Glomerular endothelial cell (primary cell): Measurements from ENCODE around the gene CPNE6. TPM values are rescaled to one million over a fixed set of nuclear protein-coding genes. Genes with fewer than 3 reads are reported as not detected.
"Not testable (repeated sequence)": the region's sequence is repeated elsewhere in the genome, so short reads cannot be mapped to it uniquely, and the experiment has no call there.

ENCODE experiments used
- DNase-seq: peaks from one replicate; pipeline ENCODE4 v3.0.0-alpha.2; 2011; ENCODE audit warnings: low read depth, low spot score; ENCODE audit errors: extremely low read depth
- total RNA-seq: library from RNA; depleted of rRNA; stranded (reverse); fragments of >200 nt; gene quantifications from 2 replicates; pipeline ENCODE4 v1.2.3, GENCODE V29; 2015

The CPNE6 gene
- total RNA-seq = not detected in 2 replicates

DNA sequence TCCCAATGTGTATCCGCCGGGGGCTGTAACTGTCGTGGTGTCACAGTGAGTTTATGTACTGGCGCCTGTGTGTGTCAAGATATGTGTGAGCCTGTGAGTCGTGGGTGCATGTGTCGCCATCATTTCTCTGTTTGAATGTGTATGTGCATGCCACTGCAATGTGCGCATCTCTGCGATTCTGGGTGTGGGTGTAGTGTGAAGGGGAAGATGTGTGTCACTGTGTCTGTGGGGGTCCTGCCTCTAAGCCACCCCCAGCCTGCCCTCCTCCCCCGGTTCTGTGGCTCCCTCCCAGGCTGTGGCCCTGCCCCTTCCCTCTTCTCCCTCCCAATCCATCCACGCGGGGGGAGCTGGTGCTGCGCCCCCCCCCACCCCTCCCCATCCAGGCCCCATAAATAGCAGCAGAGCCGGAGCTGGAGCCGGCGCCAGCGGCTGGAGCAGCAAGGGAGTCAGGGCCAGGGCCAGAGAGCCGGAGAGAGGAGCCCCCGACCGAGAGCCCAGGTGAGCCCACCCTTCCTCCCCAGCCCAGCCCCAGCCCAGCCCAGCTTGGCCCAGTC, at the start of gene CPNE6:
CPNE6 (plus strand) TSS at position 419 of the 554 bp plus-strand sequence. CDS start 1,375 bp downstream, outside the sequence.
- DNase-seq = no peak

DNA sequence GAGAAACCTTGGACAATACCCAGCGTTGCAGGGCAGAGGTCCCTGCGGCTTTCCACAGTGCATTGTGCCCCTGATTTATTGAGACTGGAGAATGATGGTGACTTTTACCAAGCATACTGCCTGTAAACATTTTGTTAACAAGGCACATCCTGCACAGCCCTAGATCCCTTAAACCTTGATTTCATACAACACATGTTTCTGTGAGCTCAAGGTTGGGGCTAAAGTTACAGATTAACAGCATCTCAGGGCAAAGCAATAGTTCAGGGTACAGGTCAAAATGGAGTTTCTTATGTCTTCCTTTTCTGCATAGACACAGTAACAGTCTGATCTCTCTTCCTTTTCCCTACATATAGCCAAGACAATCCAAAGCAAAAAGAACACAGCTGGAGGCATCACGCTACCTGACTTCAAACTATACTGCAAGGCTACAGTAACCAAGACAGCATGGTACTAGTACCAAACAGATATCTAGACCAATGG, 46.4 kb upstream of the CPNE6 start:
- not testable (repeated sequence) for DNase-seq

DNA sequence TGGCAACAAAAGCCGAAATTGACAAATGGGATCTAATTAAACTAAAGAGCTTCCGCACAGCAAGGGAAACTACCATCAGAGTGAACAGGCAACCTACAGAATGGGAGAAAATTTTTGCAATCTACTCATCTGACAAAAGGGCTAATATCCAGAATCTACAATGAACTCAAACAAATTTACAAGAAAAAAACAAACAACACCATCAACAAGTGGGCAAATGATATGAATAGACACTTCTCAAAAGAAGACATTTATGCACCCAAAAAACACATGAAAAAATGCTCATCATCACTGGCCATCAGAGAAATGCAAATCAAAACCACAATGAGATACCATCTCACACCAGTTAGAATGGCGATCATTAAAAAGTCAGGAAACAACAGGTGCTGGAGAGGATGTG, 41.7 kb upstream of the CPNE6 start:
- not testable (repeated sequence) for DNase-seq

GRCh38 chr14:24031331-24031730, 40.0 kb upstream of the CPNE6 start:
- not testable (repeated sequence) for DNase-seq

DNA sequence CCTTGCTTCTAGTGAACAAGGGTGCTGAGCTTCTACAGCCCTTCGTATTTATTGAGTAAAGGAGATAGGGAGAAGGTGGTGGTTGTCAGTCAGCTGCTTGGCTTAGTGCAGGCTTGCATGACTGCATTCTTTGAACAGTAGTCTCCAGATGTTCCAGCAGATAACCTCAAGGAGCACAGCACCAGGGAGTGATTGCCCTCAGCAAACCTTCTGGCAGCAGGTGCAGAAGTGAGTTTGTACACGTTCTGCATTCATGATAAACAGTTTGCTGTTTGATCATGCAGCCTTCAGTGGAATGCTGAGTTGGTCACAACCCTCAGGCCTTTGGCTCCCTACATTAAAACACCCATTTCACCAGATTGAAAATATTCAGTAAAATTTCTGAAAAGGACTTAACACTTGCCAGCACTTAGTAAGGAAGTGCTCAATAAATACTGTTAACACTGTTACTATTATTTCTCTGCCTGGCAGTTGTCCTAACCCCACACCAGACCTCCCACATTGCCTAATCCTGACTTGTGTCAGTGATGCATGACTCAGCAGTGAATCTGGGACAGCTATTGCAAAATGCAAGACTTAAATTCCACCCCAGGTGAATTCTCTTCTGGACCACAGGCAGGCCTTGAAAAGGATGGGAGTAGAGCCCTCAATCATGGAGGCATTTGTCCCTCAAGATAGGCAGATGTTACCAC, 38.5 kb upstream of the CPNE6 start:
- DNase-seq = no peak

DNA sequence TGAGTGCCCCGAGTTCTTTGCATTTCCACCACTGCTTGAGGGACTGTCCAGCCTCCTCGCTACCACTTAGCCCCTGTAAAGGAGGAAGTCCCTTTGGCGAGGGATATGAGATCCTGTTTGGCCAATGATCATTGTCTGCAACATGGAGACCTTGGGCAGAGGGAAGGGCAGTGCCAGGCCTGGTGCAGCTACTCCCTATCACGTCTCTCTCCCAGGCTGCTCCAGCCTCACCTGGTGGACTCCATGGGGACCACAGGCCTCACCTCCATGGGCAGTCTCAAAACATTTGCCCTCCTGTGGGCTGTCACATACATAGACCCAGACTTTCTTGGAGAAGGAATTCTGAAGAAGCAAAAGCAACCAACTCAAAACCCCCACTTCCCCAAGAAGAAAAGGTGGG, 35.6 kb upstream of the CPNE6 start:
- DNase-seq = not testable (repeated sequence)

DNA sequence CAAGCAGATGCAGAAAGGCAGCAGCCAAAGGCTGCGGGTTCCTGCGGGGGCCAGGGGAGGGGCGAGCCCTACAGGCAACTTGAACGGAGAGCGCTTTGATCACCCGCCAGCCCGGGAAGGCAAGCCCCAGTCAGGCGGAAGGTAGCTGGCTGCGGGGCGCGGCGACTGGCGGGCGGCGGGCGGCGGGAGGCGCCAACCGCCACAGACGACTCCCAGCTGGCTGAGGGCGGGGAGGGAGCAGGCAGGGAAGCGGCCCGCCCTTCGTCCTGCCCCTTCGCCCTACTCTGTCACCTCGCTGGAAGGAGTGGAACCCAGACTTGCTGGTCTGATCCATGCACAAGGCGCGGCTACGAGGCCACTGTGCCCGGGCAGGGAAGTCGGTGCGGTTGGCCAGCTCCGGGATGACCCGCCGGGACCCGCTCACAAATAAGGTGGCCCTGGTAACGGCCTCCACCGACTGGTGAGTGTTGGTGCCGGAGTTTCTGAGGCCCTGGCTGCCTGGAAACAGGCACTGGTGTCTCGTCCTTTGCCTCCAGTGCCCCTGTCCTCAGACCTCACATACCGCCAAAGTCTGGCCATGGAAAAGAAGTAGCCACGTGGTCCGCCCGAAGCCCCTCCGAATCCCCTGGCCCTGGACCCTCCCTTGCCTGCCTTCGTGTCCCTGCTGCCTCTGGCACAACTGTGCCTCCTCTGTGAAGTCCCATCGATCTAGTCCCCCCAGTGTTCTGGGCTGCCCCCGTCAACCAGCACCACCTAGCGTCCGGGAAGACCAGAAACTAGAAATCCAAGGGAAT, 35.0 kb upstream of the CPNE6 start:
- DNase-seq = no peak

- not testable (repeated sequence) for DNase-seq
Measured at GRCh38 chr14:24036963-24037657, 34.3 kb upstream of the CPNE6 start.

DNA sequence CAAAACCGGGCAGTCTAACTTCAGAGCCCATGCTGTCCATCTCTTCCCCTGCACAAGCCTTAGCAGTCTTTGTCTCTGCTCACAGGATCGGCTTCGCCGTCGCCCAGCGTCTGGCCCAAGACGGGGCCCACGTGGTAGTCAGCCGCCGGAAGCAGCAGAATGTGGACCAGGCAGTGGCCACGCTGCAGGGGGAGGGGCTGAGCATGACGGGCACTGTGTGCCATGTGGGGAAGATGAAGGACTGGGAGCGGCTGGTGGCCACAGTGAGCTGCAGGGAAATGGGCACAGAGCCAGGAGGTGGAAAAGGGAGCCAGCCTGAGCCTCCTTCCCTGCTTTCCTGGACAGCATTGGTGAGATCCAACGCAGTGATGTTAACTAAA, 33.7 kb upstream of the CPNE6 start:
- no peak for DNase-seq

DNA sequence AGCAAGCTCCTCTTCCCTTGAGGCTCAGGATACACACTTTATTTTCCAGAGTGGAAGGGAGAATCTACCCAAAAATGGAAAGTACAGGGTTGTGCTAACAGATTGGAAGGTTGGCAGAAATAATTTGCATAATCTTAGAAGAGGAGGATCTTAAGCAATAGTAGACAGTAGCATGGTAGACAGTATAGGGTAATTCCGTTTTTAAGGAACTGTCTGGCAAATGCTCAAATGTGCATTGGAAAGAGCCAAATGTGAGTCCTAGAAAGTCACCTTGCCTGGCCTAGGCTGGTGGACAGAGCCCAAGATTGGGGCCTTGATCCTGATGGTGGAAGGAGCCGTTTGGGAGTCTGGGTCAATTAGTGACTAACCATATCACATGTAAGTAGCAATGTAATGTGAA, 32.7 kb upstream of the CPNE6 start:
- DNase-seq = no peak

DNA sequence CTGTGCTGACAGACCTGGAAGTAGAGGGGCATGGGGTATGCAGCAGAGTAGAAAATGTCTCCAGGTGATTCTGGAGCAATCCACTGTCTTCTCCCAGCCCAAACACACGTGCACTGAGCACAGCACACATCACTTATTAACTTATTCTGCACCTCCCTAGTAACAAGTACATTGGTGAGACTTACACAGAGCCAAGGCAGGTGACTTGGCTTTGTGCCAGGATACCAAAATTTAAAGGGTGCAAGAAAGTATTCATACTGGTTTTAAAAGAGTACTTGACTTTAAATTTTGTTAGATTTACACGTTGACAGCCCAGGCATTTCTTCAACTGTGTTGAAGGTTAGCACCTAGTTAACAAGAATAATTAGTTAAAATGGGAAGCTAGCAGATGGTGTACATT, 30.7 kb upstream of the CPNE6 start:
- DNase-seq = no peak

GRCh38 chr14:24042746-24043145, 28.6 kb upstream of the CPNE6 start:
- DNase-seq = no peak

DNA sequence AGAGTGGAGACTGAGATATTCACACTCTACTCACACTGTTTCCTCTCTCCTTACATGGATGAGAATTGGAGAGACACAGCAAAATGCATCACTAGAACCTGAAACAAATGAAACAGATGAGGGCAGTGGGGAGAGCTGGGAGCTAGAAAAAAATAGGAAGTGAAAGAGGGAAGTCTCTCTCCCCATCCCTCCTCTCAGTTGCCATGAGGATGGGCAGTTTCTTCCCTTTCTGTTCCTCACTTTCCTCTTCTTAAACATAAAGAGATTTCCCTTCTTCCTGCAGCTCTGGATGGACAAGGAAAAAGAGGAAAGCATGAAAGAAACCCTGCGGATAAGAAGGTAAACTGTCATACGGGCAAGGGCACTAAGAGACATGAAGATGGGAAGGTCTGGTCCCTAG, 22.4 kb upstream of the CPNE6 start:
- DNase-seq = not testable (repeated sequence)

- not testable (repeated sequence) for DNase-seq
Measured at GRCh38 chr14:24050753-24051152, 20.6 kb upstream of the CPNE6 start.

- no peak for DNase-seq
Measured at GRCh38 chr14:24051176-24051788, 20.1 kb upstream of the CPNE6 start.

DNA sequence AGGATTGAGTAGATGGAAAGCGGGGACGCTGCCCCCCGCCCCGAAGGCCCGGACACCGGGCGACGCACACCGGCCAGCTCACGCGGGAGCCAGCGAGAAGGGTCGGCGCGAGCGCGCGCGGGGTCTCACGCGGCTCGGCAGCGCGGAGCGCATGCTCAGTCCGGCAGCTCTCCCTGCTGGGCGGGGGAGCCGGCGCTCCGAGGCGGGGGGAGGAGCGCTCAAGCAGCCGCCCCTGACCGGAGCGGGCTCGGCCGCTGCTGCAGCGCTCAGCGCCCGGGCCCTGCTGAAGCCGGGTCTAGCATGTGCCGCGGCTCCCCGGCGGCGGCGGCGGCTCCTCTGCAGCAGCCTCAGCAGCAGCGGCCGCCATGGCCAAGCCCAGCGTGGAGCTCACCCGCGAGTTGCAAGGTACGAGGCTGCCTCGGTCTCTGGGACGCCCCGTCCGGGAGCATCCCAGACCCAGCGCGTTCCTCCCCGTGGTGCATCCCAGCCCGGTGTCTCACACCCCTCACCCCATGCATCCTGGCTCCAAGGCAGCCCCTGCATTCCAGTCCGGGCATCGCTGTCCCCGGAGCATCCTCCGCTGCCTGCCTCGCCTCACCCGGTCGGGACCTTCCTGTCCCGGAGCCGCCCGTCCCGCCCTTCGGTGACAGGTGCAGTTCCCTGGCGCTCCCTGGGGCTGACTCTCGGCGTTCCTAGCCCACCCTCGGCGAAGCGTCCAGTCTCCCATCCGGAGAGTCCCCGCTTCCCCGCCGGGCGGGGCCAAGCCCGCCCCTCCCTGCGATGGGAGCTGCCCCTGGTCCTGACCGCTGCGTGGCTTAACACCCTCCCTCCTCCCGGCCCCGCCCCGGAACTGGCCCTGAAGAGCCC, 19.3 kb upstream of the CPNE6 start, which contains the start of gene CARMIL3:
CARMIL3 (plus strand) TSS at position 221 of the 867 bp plus-strand sequence; CDS start at position 366, 145 bp downstream.
- DNase-seq = no peak

- DNase-seq = no peak
Measured at GRCh38 chr14:24052656-24053547, 18.5 kb upstream of the CPNE6 start.

- DNase-seq = no peak
Measured at GRCh38 chr14:24053548-24054323, 17.6 kb upstream of the CPNE6 start.
